HCT116 (cell line): ENCODE results near the gene KANK4. TPM values are rescaled to one million over a fixed set of nuclear protein-coding genes. Genes with fewer than 3 reads are reported as not detected.

Source experiments
- ATAC-seq: fragments of 200-7000 bp; cut with Tn5 transposase; 2 replicates; pipeline ENCODE4 v1.9.1; 2020; ENCODE audit warnings: mild to moderate bottlenecking, moderate library complexity
- Bru-seq: library from RNA; stranded (reverse); fragments of 400-500 nt; gene quantifications from one replicate; lab custom pipeline; 2021; lab: Mats Ljungman, UMichigan
- BruChase-seq, 2 experiments: library from RNA; stranded (reverse); fragments of 400-500 nt; gene quantifications; one replicate each; lab custom pipeline; 2021; lab: Mats Ljungman, UMichigan
- BruUV-seq: library from RNA; stranded (reverse); fragments of 400-500 nt; replicated peaks from 2 replicates; lab custom pipeline; 2021; lab: Mats Ljungman, UMichigan
- CTCF ChIA-PET: fragments of 300-600 bp; sonication (Branson Sonifier 250); formaldehyde crosslinking; loops from one replicate; lab custom pipeline; 2021; ENCODE audit warnings: antibody characterized with exemption; lab: Charles Lee
- POLR2A ChIA-PET: fragments of 300-600, 350-600 bp; sonication (Branson Sonifier 250); formaldehyde crosslinking; loops from one replicate; lab custom pipeline; 2021; ENCODE audit warnings: antibody characterized with exemption; lab: Charles Lee
- RAD21 ChIA-PET, 2 experiments: fragments of 300-600 bp; sonication (Branson Sonifier 250); formaldehyde crosslinking; loops; one replicate each; lab custom pipeline; 2023; ENCODE audit warnings: low total read pairs in 2 of 2; ENCODE audit not compliant: uncharacterized antibody in 2 of 2, unreplicated experiment in 2 of 2, low non-redundant PET in 1 of 2; lab: Charles Lee
- DNase-seq: peaks from one replicate; pipeline ENCODE4 v3.0.0-alpha.2; 2010; ENCODE audit warnings: low read depth, low spot score
- H2AFZ ChIP-seq: fragments of 200-600 bp; shearing (Covaris generic), sonication (generic); 2 replicates; pipeline ENCODE4 v1.6.1; 2017; ENCODE audit warnings: low read depth, mixed run types, mixed read lengths, antibody characterized with exemption, low read length; ENCODE audit not compliant: poor library complexity, severe bottlenecking
- H3K27ac ChIP-seq: 2 replicates; pipeline ENCODE4 v1.5.1; 2012; ENCODE audit warnings: low read depth, low read length
- H3K27me3 ChIP-seq: fragments of 200-600 bp; sonication (generic); 2 replicates; pipeline ENCODE4 v1.6.1; 2016; ENCODE audit warnings: mixed run types, low read length, mixed read lengths; ENCODE audit not compliant: insufficient read depth
- H3K36me3 ChIP-seq, 2 experiments: fragments of 200-500 bp in 1 of 2; fragments of 200-600 bp in 1 of 2; sonication (Bioruptor generic) in 1 of 2; sonication (generic) in 1 of 2; 2 replicates each; pipeline versions ENCODE4 v1.5.1 to v1.6.1; 2014 to 2016; ENCODE audit warnings: low read length in 2 of 2, inconsistent platforms in 1 of 2, mixed read lengths in 1 of 2, mixed run types in 1 of 2; ENCODE audit not compliant: insufficient read depth in 2 of 2, control insufficient read depth in 1 of 2
- H3K4me1 ChIP-seq, 2 experiments: fragments of 200-600 bp in 1 of 2; sonication (generic) in 1 of 2; 2 replicates each; pipeline versions ENCODE4 v1.5.1 to v1.6.1; 2012 to 2017; ENCODE audit warnings: low read length in 2 of 2, inconsistent platforms in 1 of 2, mild to moderate bottlenecking in 1 of 2, mixed read lengths in 1 of 2, mixed run types in 1 of 2, moderate library complexity in 1 of 2; ENCODE audit not compliant: insufficient read depth in 2 of 2, control insufficient read depth in 1 of 2
- H3K4me2 ChIP-seq: fragments of 200-600 bp; sonication (generic); 2 replicates; pipeline ENCODE4 v1.6.1; 2017; ENCODE audit warnings: mixed run types, low read length, mixed read lengths
- H3K4me3 ChIP-seq, 2 experiments: fragments of 200-600 bp in 1 of 2; sonication (generic) in 1 of 2; replicated peaks in 1 of 2; 2 replicates each; pipeline ENCODE4 v1.5.1; 2011 to 2016; ENCODE audit warnings: low read length in 2 of 2, control low read depth in 1 of 2, low read depth in 1 of 2, mild to moderate bottlenecking in 1 of 2, mixed read lengths in 1 of 2, mixed run types in 1 of 2
- H3K79me2 ChIP-seq: fragments of 200-600 bp; sonication (generic); 2 replicates; pipeline ENCODE4 v1.6.1; 2017; ENCODE audit warnings: mild to moderate bottlenecking, mixed run types, low read length, moderate library complexity, mixed read lengths; ENCODE audit not compliant: insufficient read depth
- H3K9ac ChIP-seq: fragments of 200-600 bp; sonication (generic); 2 replicates; pipeline ENCODE4 v1.6.1; 2016; ENCODE audit warnings: low read length, mixed read lengths
- H3K9me2 ChIP-seq: fragments of 200-600 bp; sonication (generic), shearing (Covaris generic); 2 replicates; pipeline ENCODE4 v1.6.1; 2017; ENCODE audit warnings: mixed run types, mild to moderate bottlenecking, moderate library complexity; ENCODE audit not compliant: insufficient read depth
- H3K9me3 ChIP-seq, 2 experiments: fragments of 200-500 bp in 1 of 2; fragments of 200-600 bp in 1 of 2; sonication (Bioruptor generic) in 1 of 2; sonication (generic) in 1 of 2; 2 replicates each; pipeline ENCODE4 v1.6.1; 2014 to 2017; ENCODE audit warnings: low read length in 2 of 2, mixed read lengths in 2 of 2, inconsistent platforms in 1 of 2, low read depth in 1 of 2, mild to moderate bottlenecking in 1 of 2, mixed run types in 1 of 2, moderate library complexity in 1 of 2; ENCODE audit not compliant: control insufficient read depth in 1 of 2, insufficient read depth in 1 of 2
- H4K20me1 ChIP-seq: fragments of 200-600 bp; sonication (generic), shearing (Covaris generic); 2 replicates; pipeline ENCODE4 v1.6.1; 2017; ENCODE audit warnings: mixed run types, mild to moderate bottlenecking, moderate library complexity; ENCODE audit not compliant: insufficient read depth
- CBX3 ChIP-seq: IDR thresholded peaks from 2 replicates; pipeline ENCODE4 v1.6.1; 2012; ENCODE audit warnings: low read depth
- CEBPB ChIP-seq: IDR thresholded peaks from 2 replicates; pipeline ENCODE4 v1.6.1; 2012; ENCODE audit warnings: low read depth
- EGR1 ChIP-seq: IDR thresholded peaks from 2 replicates; pipeline ENCODE4 v1.6.1; 2012; ENCODE audit warnings: low read depth
- ELF1 ChIP-seq: IDR thresholded peaks from 2 replicates; pipeline ENCODE4 v1.6.1; 2012; ENCODE audit warnings: low read depth, borderline replicate concordance
- EZH2 ChIP-seq: fragments of 200-600 bp; sonication (generic); IDR thresholded peaks from 2 replicates; pipeline ENCODE4 v1.6.1; 2017; ENCODE audit warnings: antibody characterized with exemption, mixed run types
- JUND ChIP-seq: IDR thresholded peaks from 2 replicates; pipeline ENCODE4 v1.6.1; 2012
- MAX ChIP-seq: IDR thresholded peaks from 2 replicates; pipeline ENCODE4 v1.6.1; 2012
- POLR2A ChIP-seq: IDR thresholded peaks from 2 replicates; pipeline ENCODE4 v1.7.0; 2011; ENCODE audit warnings: borderline replicate concordance; ENCODE audit not compliant: insufficient read depth, insufficient read length; ENCODE audit errors: extremely low read depth
- POLR2AphosphoS5 ChIP-seq: IDR thresholded peaks from 2 replicates; pipeline ENCODE4 v1.6.1; 2011; ENCODE audit warnings: mild to moderate bottlenecking, low read depth, low read length, moderate library complexity
- RAD21 ChIP-seq: IDR thresholded peaks from 2 replicates; pipeline ENCODE4 v1.6.1; 2012; ENCODE audit warnings: low read depth, mild to moderate bottlenecking
- SIN3A ChIP-seq: IDR thresholded peaks from 2 replicates; pipeline ENCODE4 v1.6.1; 2012; ENCODE audit warnings: low read depth
- SP1 ChIP-seq: IDR thresholded peaks from 2 replicates; pipeline ENCODE4 v1.6.1; 2012; ENCODE audit warnings: low read depth
- TCF7L2 ChIP-seq: IDR thresholded peaks from 2 replicates; pipeline ENCODE4 v1.7.0; 2011; ENCODE audit warnings: borderline replicate concordance, inconsistent platforms; ENCODE audit not compliant: insufficient read depth, insufficient read length; ENCODE audit errors: extremely low read depth
- ZBTB33 ChIP-seq: IDR thresholded peaks from 2 replicates; pipeline ENCODE4 v1.6.1; 2011; ENCODE audit warnings: mild to moderate bottlenecking, low read length, moderate library complexity; ENCODE audit not compliant: insufficient replicate concordance; ENCODE audit errors: extremely low read depth
- ZFX ChIP-seq: fragments of 450-650 bp; IDR thresholded peaks from 2 replicates; pipeline ENCODE4 v1.6.1; 2017
- ZNF274 ChIP-seq: fragments of 200-500 bp; sonication (Bioruptor generic); IDR thresholded peaks from 2 replicates; pipeline ENCODE4 v1.6.1; 2014; ENCODE audit warnings: mild to moderate bottlenecking, low read depth, low read length, inconsistent platforms
- intact Hi-C: fragments of 100-400 bp; cut with micrococcal nuclease; formaldehyde crosslinking; loops from 2 replicates; pipeline ENCODE4 v1.10.0; 2022
- long read RNA-seq: library from polyadenylated mRNA; unstranded; transcript quantifications from one replicate; pipeline ENCODE4 v2.0.0, GENCODE V29; 2021; ENCODE audit not compliant: unreplicated experiment
- polyA plus RNA-seq: library from polyadenylated mRNA; unstranded; fragments of >200 nt; gene quantifications from 2 replicates; pipeline ENCODE4 v1.2.1, GENCODE V29; 2012; ENCODE audit warnings: missing spikeins
- total RNA-seq: library from RNA; stranded (reverse); gene quantifications from one replicate; pipeline ENCODE4 v1.2.1, GENCODE V29; 2021; ENCODE audit not compliant: unreplicated experiment

Gene KANK4
- total RNA-seq (not detected), Bru-seq, nascent RNA (percentile 3 among the genes with signal in this experiment), BruChase-seq, experiment 1, labeled RNA remaining after a 6-hour chase (not detected), BruChase-seq, experiment 2, labeled RNA remaining after a 2-hour chase (percentile 2 among the genes with signal in this experiment)
- not detected in 2 replicates for polyA plus RNA-seq
- long read RNA-seq: 0 reads

GRCh38 chr1:62318756-62319544 is at the start of gene KANK4:
TSS of gene KANK4 (minus strand) at chr1:62319434. CDS start at chr1:62281564, 37,870 bp downstream.
- H3K9ac ChIP-seq: no peak within 1 kb of the TSS
- TF ChIP-seq CEBPB: no peak
- TF ChIP-seq CBX3: no peak
- TF ChIP-seq RAD21: no peak
- no peak for TF ChIP-seq POLR2A
- TF ChIP-seq POLR2AphosphoS5: no peak
- TF ChIP-seq ELF1: no peak
- no peak for TF ChIP-seq SP1
- TF ChIP-seq EZH2: no peak
- TF ChIP-seq SIN3A: no peak
- TF ChIP-seq ZNF274: no peak
- TF ChIP-seq ZFX: no peak
- TF ChIP-seq JUND: no peak
- no peak for TF ChIP-seq TCF7L2
- no peak for TF ChIP-seq EGR1
- no peak for TF ChIP-seq ZBTB33
- TF ChIP-seq MAX: no peak
- RAD21 ChIA-PET: no interaction called here
- no peaks in the 10 kb centered on the region for H3K79me2 ChIP-seq
- H4K20me1 ChIP-seq: no peaks in the 10 kb centered on the region
- ATAC-seq (no peak), DNase-seq (no peak)
- no peaks in the 10 kb centered on the region for H3K9me2 ChIP-seq
- H2AFZ ChIP-seq: no peak within 1 kb of the TSS
- POLR2A ChIA-PET: no interaction called here
- H3K4me2 ChIP-seq: no peak within 1 kb of the TSS
- no peaks in the 10 kb centered on the region for H3K36me3 ChIP-seq
- BruUV-seq: no TSS peak
- H3K27ac ChIP-seq: no peak within 1 kb of the TSS
- CTCF ChIA-PET: no interaction called here
- no peaks in the 10 kb centered on the region for H3K9me3 ChIP-seq
- H3K4me3 ChIP-seq: no peak within 1 kb of the TSS
- peaks cover 0 to 10% of the 10 kb centered on the region in 2 experiments; a peak in 2 of 4 replicates for H3K4me1 ChIP-seq
- peaks cover 4% of the 10 kb centered on the region; the same call in 1 of the 2 replicates for H3K27me3 ChIP-seq
- intact Hi-C loops: no loop called here
